H7 (cell line): ENCODE results near the gene MICB. TPM values are rescaled to one million over a fixed set of nuclear protein-coding genes. Genes with fewer than 3 reads are reported as not detected.
"Not testable (repeated sequence)": the region's sequence is repeated elsewhere in the genome, so short reads cannot be mapped to it uniquely, and the experiment has no call there.

Experiments
- DNase-seq: peaks from one replicate; pipeline ENCODE4 v3.0.0; 2012
- H3K27me3 ChIP-seq: 2 replicates; pipeline ENCODE4 v1.6.0; 2011; ENCODE audit warnings: mild to moderate bottlenecking, low read length; ENCODE audit not compliant: control insufficient read depth, insufficient read depth
- H3K36me3 ChIP-seq: replicated peaks from 2 replicates; pipeline ENCODE4 v1.5.1; 2011; ENCODE audit warnings: low read length; ENCODE audit not compliant: control insufficient read depth, insufficient read depth
- H3K4me3 ChIP-seq: 2 replicates; pipeline ENCODE4 v1.5.1; 2011; ENCODE audit warnings: low read depth, mild to moderate bottlenecking, control low read depth, low read length, moderate library complexity; ENCODE audit not compliant: insufficient read depth
- total RNA-seq: library from RNA; depleted of rRNA; stranded (reverse); fragments of >200 nt; shearing (Covaris generic); gene quantifications from 2 replicates; pipeline ENCODE4 v1.2.3, GENCODE V29; 2014

MICB gene
- total RNA-seq, 1 experiment from 2014 or later = 50.3 TPM

DNA sequence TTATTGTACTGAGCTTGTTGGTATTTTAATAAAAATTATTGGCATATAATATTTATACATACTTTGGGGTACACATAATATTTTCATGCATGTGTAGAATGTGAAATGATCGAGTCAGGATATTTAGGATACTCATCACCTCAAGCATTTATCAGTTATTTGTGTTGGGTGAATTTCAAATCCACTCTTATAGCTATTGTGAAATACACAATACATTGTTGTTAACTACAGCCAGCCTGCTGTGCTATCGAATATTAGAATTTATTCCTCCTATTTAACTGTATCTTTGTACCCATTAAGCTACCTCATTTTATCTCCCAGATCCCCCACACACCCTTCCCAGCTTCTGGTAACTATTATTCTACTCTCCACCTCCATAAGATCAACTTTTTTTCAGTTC lies 14.6 kb upstream of the MICB start:
- DNase-seq = no peak
- H3K36me3 ChIP-seq = no peaks in the 10 kb centered on the region
- no peaks in the 10 kb centered on the region for H3K27me3 ChIP-seq
- no peak overlapping the region for H3K4me3 ChIP-seq

DNA sequence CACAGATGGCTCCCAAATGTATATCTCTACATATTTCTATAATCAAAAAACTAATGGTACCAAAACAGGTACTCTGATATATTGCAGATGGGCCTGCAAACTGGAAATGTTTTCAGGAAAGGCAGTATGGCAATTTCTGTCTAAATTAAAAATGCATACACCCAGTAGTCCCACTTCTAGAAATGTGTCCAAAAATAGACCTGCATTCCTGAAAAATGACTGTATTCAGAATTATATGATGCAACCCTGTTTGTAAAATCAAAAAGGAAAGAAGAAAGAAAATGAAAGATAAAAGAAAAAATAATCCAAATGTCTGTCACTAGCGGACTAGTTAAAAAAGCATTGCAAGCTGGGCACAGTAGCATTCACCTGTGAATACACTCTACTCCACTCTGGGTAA lies 12.9 kb upstream of the MICB start:
- DNase-seq = no peak
- Histone ChIP-seq H3K4me3 (no peak overlapping the region), H3K27me3 (no peaks in the 10 kb centered on the region), H3K36me3 (no peaks in the 10 kb centered on the region)

DNA sequence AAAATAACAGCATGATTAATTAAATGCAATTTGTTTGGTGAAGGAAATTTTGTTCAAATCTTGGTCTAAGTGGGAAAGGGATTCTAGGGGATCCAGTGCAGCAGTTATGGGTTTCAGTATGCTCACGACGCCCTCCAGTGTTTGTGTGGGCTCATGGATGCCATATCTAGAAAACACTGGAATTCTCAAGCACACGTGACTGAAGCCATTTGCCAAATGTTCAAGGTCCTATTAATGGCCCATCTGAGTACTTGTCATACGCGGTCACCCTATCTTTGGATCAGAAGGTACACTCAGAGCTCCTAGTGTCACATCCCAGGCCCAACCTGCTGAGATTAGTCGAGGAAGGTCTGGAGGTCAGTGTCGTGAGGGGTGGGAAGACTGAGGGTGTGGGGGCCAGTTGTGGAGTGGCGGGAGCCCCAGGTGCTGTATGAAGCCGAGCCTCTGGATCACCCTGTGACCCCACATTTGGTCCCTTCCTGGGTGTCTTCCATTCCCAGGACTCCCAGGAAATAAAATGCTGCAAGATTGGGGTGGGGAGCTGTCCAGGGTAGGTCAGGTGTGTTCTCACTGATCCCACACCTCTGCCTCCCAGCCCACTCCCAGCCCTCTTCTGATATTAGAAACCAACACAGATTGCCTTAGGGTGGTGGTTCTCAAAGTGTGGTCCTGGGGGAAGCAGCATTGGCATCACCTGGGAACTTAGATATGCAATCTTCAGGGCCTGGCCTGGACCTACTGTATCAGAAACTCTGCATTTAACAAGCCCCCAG lies 11.7 kb upstream of the MICB start:
- not testable (repeated sequence) for H3K4me3 ChIP-seq, DNase-seq, H3K36me3 ChIP-seq, H3K27me3 ChIP-seq

DNA sequence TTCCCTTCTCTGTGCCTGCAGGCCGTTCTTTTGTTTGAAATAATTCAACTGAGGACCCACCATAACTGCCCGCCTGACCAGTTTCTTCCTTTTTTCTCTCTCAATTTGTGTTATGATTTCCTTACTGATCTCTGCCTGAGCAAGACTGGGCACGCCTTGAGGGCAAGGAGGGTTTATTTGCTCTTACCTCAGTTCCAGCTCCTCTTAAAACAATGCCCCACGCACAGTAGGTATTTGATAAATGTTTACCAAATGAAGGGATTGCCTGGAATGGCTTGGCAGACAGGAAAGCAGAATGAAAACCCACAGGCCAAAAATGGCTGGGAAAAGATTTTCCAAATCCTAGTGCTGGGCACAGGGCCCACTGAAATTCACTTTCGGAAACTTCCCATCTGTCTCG lies 10.3 kb upstream of the MICB start:
- not testable (repeated sequence) for H3K36me3 ChIP-seq, DNase-seq, H3K4me3 ChIP-seq, H3K27me3 ChIP-seq

DNA sequence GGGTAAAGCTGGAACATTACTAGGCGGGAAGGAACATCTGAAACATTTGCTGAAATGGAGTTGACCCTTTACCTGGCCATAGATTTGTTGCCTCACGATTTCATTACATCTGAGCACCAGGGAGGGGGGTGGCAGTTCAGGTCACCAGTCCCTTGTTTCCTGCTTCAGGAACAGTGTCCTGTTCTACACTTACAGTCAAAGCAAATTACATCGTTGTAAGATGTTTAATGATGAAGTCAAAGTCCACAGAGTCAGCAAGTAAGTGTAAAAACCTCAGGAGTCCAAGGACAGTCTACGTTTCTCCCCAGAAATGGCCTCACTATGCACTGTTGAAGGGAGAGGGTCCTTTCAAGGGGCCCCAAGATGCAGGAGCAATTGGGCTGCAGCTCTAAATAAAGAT lies 8.9 kb upstream of the MICB start:
- no peak for DNase-seq
- Histone ChIP-seq H3K36me3 (no peaks in the 10 kb centered on the region), H3K27me3 (no peaks in the 10 kb centered on the region)

DNA sequence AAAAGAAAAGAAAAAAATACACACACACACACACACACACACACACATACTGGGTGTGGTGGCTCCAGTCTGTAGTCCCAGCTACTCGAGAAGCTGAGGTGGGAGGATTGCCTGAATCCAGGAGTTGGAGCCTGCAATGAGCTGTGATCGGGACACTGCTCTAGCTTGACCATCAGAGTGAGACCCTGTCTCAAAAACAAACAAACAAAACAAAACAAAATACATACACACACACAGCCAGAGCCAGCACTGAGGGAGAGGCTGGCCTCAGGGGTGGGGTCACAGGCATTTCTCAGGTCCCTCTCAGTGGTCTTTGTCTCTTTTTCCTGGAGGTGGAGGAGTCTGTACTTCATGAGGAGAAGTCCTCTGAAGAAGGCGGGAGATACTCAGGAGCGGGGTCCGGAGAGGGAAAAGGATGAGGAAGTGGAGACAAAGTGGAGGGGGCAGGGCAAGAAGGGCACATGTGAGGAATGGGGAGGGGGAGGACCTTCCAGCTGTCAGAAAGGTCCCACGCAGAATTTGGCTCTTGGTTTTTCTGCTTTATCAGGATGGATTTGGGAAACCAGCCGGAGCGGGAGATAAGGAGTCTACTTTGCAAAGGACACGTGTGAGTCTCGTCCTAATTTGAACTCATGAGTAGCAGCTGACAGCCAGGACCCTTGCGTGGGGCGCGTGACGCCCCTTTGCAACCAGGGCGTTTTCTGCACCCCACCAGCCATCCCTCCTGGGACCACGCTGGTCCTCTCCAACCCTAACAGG lies 7.7 kb upstream of the MICB start:
- Histone ChIP-seq H3K4me3 (no peak overlapping the region), H3K27me3 (no peaks in the 10 kb centered on the region), H3K36me3 (no peaks in the 10 kb centered on the region)
- DNase-seq = no peak

More for the DNA sequence above, 8.9 kb upstream of the MICB start:
- H3K4me3 ChIP-seq = no peak overlapping the region

DNA sequence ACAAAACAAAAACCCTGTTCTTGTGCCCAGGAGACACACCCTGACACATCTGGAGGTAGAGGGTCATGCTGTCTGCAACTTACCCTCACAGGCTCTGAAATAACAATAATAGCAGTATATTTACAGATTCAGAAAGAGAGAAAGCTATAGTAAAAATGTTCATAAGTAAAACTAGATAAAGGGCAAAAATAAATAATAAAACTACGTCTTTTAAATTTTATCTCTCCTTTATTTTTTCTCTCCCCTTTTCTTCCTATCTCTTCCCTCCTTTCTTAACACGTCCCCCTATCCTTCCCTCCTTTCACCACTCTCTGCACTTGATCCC lies 4.4 kb upstream of the MICB start:
- not testable (repeated sequence) for H3K36me3 ChIP-seq, H3K27me3 ChIP-seq, DNase-seq
- H3K4me3 ChIP-seq = peak overlapping the region; percentile 10; the same call in 1 of the 2 replicates

DNA sequence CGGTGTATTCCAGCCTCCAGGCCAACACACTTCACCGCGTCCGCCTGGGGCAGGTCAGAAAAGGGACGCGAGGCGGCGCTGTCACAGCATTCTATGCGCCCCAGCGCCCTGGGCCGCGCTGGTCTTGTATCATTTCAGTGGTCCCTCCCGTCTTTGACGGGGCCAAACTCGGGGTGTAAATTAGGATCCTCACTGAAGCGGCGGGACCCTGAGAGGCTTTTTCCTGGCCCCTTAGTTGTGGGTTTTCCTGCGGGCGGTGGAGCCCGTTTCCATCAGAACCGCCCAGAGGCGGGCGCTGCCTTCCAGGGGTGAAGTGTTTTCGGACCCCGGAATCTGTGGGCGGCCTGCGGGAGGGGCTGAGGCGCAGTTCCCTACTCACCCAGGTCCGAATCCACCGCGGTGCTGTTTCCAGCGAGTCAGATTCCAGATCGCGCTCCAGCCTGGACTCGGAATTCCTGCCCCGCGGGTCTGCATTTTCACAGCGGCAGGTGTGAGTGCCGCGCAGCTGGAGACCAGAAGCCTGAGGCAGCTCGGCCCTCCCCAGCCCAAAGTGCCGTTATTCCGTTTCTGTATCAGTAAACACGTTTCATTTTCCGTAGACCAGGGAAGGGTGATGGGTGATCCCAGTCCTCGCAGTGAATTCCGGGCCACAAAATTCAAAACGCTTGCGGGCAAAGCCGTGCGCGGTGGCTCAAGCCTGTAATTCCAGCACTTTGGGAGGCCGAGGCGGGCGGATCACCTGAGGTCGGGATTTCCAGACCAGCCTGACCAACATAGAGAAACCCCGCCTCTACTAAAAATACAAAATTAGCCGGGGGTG lies 3.9 kb upstream of the MICB start:
- peak overlapping the region; percentile 51 for H3K4me3 ChIP-seq
- no peaks in the 10 kb centered on the region; the same call in 1 of the 2 replicates for H3K27me3 ChIP-seq
- no peaks in the 10 kb centered on the region for H3K36me3 ChIP-seq
- DNase-seq = peak; percentile 81

DNA sequence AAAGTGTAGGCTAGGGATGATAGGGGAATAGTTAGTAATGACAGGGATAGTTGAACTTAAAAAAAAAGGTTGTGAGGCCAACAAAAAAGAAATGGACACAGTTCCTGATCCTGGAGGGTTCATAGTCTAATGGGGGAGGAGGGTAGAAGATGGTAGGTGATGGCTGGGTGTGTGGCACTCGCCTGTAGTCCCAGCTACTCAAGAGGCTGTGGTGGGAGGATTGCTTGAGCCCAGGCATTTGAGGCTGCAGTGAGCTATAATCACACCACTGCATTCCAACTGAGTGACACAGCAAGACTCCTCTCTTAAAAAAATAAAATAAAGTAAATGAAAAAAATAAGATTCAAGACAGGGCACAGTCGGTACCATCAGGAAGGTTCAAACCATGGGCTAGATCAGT lies 2.4 kb upstream of the MICB start:
- no peak for DNase-seq
- Histone ChIP-seq H3K27me3 (no peaks in the 10 kb centered on the region; the same call in 1 of the 2 replicates), H3K36me3 (no peaks in the 10 kb centered on the region), H3K4me3 (no peak overlapping the region)

DNA sequence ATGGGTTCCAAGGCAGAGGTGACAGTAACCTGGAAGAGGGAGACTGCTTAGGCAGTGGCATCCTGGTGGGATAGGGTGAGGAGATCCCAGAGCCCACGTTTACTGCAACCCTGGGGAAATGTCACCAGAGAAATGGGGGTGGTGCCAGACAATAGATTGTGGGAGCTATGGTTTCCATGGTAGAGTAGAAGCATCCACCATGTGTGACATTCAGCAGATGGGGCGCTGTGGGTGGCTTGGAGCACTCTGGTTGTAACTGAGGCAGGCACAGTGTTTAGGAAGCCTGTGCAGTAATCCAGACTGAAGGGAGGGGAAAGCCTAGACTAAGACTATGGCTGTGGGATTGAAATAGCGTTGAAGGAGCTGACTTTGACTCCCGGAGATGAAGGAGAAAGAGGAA lies 1.1 kb upstream of the MICB start:
- H3K4me3 ChIP-seq, H3K27me3 ChIP-seq, DNase-seq: not testable (repeated sequence)

DNA sequence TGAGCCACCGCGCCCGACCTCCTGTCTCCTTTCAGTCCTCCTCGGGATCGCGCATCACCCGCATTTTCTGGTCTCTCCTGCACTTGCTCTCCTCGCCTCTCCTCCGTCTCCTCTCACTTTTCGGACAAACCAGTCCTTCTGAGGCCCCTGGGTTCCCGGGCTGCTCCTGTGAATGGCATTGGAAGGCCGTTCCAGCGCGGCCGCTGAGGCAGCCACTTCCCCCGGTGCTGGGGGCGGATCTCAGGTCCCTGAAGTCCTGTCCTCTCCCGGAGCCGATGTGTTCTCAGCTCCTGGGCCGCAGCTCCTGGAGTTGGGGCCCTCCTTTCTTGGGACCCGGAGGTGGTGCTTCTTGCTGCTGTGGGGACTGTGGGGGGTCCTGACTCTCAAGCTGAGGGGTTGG lies 803 bp downstream of the MICB start:
- peak overlapping the region; percentile 58 for H3K4me3 ChIP-seq
- H3K36me3 ChIP-seq = no peaks in the 10 kb centered on the region
- DNase-seq = peak; percentile 61
- no peaks in the 10 kb centered on the region; the same call in 1 of the 2 replicates for H3K27me3 ChIP-seq

More for the DNA sequence above, 1.1 kb upstream of the MICB start:
- not testable (repeated sequence) for H3K36me3 ChIP-seq

DNA sequence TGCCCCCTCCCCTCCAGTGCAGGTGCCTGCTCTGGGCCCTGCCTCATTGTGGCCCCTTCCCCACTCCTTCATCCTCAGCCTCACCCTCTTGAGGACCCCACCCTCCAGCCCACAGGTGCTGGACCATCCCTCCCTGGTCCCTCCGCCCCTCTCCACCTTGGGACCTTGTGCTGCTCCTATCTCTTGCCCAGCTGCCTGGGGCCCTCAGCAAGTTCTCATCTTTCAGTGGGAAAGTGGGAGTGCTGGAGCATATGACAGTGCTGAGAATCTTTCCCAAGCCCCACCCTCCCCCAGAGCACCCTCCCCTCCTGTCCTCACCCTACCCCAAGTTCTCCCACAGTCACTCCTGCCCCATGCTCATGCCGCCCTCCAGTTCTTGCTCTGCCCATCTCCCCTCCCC lies 1.7 kb downstream of the MICB start:
- DNase-seq, H3K4me3 ChIP-seq, H3K27me3 ChIP-seq, H3K36me3 ChIP-seq: not testable (repeated sequence)

DNA sequence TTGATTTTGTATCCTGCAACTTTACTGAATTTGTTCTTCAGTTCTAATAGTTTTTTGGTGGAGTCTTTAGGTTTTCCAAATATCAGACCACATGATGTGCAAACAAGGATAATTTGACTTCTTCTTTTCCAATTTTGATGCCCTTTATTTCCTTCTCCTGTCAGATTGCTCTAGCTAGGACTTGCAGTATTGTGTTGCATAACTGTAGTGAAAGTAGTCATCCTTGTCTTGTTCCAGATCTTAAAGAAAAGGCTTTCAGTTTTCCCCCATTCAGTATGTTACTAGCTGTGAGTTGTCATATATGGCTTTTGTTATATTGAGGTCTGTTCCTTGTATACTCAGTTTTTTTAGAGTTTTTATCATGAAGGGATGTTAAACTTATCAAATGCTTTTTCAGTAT lies 4.6 kb downstream of the MICB start:
- no peak for DNase-seq
- Histone ChIP-seq H3K27me3 (no peaks in the 10 kb centered on the region; the same call in 1 of the 2 replicates), H3K4me3 (no peak overlapping the region), H3K36me3 (peaks cover 1% of the 10 kb centered on the region)

DNA sequence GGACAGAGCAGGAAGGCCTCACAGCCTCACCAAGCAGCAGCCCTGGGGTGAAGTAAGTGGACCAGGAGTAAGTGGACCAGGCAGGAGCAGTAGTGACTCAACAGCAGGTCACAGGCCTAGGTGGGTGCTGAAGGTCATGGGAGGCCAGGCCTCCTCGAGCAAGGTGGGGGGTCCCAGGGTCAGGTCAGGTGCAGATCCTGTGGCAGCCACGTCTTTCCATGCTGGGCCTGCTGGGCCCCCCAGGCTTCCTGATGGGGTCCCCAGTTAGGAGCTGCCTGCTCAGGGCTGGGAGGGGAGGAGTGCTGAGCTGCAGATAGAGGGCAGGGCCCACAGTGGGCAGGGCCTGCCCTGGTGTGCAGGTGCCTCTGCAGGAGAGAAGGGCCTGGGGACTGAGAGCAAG lies 11.1 kb downstream of the MICB start:
- H3K4me3 ChIP-seq, H3K27me3 ChIP-seq, DNase-seq: not testable (repeated sequence)
- H3K36me3 ChIP-seq = peaks cover 11% of the 10 kb centered on the region
